GM21717 (cell line): ENCODE data around the gene TRIB2.
"Not testable (repeated sequence)": the region's sequence is repeated elsewhere in the genome, so short reads cannot be mapped to it uniquely, and the experiment has no call there.

Experiments
- ATAC-seq: cut with Tn5 transposase; IDR thresholded peaks from one replicate; pipeline ENCODE4 v1.9.1; 2021; ENCODE audit warnings: mild to moderate bottlenecking, moderate library complexity; ENCODE audit not compliant: unreplicated experiment

The TRIB2 gene

GRCh38 chr2:12716282-12717190 is at the start of gene TRIB2:
TRIB2 (plus strand) TSS chr2:12716936; CDS start chr2:12718308, 1,372 bp downstream.
- peak; percentile 80 for ATAC-seq

- ATAC-seq: no peak
Observed at GRCh38 chr2:12669036-12669435, 47.7 kb upstream of the TRIB2 start.

- no peak for ATAC-seq
Observed at GRCh38 chr2:12672711-12673315, 43.9 kb upstream of the TRIB2 start.

- no peak for ATAC-seq
Observed at GRCh38 chr2:12674644-12675328, 42.0 kb upstream of the TRIB2 start.

DNA sequence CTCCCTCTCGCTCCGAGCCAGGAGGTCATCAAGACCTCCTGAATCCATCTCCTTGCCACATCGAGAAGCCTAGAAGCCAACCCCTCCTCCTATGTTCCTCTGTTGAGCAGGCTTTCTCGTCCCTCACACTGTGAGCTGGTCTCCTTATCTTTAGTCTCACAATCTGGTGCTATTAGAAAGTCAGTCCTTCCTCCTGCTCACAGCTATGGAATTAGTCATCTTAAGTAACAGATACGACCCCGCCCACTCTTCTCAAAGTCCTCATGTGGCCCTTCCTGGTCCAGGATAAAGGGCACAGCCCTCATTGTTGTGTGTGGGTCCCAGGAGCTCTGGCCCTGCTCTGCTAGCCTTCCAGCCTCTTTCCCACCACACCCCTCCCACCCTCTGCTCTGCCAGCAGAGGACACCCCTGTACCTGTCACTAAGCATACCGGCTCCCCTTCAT is 41.4 kb upstream of the TRIB2 start:
- no peak for ATAC-seq

DNA sequence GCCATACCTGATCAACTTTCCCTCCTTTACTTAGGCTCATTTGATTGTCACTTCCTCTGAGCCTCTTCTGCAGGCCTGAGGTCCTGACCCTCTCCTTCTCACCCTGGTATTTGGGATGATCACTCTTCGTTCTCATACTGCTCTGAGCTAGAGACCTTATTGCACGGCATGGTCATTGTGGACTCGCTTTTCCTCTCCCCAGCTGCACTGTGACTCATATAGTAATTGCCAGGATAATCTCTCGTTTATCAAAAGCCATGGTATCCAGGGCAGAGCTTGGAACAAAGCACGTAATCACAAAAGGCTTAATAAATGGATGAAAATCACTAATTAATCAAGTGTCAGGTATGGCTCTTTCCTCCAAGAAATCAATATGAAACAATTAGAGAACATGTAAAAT is 40.9 kb upstream of the TRIB2 start:
- ATAC-seq: no peak

- no peak for ATAC-seq
Observed at GRCh38 chr2:12676771-12677170, 40.0 kb upstream of the TRIB2 start.

DNA sequence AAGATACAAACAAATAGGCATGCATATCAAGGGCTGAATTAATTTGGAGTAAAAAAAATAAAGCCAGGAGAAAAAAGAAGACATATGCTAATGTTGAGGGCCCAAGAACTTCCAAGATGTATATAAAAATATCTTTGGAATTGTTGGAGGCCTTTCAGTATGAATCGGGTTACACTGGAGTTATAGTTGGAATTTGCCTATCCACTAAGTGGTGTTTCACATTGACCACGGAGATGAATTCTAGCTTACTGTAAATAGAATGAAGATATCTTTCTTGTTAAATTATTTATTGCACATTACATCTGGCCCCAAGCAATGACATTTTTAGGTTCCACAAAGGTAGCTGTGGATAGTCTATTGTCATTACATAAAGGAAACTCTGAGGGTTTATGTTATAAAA is 38.5 kb upstream of the TRIB2 start:
- no peak for ATAC-seq

GRCh38 chr2:12679550-12680072 is 37.1 kb upstream of the TRIB2 start:
- ATAC-seq: no peak

DNA sequence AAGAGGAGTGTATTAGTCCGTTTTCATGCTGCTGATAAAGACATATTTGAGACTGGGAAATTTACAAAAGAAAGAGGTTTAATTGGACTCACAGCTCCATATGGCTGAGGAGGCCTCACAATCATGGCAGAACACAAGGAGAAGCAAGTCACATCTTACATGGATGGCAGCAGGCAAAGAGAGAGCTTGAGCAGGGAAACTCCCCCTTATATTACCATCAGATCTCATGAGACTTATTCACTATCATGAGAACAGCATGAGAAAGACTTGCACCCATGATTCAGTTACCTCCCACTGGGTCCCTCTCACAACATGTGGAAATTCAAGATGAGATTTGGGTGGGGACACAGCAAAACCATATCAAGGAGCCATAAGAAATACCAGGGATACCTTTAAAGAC is 36.6 kb upstream of the TRIB2 start:
- not testable (repeated sequence) for ATAC-seq

- no peak for ATAC-seq
Observed at GRCh38 chr2:12682017-12682416, 34.7 kb upstream of the TRIB2 start.

DNA sequence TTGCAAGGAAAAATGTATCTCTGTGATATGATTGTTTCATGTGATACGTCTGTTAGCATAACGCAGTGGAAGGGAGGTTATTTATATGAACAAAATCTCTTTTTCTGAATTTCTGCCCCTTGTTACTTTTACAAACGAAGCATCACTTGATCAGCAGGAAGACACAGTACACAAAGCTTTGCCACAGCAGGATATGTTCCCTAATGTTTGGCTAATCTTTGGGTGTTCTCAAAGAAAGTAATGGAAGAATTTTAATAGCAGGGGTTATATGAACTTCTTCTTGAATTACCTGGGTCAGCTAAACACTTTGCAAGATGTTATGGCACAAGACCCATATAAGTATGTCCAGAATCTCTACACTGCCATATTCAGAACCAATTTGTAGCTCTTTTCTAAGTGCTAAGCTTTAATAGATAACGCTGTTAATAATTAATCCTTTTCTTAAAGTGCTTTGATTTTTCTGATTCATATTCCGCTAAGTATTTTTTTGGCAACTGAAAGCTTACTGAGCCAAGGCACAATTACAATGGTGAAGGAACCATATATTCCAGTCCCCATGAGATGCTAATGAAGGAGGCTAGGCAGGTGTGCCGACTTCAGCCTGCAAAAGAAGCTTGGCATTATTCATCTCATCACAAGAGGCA is 33.2 kb upstream of the TRIB2 start:
- ATAC-seq: no peak

DNA sequence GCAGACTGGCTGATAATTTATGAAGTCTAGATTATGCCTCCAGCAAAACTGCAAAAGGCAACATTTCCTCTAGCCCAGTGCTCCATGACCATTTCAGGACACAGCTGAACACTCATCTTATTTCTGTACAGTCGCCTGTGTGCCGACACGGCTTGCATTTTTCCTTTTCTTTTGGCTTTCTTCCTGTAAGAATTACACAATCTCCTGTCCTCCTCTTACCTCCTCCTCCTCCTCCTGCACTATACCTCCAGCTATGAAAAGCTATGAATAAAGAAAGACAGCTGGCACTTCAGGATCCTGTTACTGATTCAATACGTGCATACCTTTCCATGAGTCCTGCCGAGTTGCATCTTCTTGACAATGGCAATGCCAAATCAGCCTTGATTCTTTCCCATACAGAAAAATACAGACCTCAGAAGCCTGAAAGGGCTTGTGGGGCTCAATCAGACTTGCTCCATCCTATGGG is 32.2 kb upstream of the TRIB2 start:
- no peak for ATAC-seq

GRCh38 chr2:12685145-12685544 is 31.6 kb upstream of the TRIB2 start:
- no peak for ATAC-seq

DNA sequence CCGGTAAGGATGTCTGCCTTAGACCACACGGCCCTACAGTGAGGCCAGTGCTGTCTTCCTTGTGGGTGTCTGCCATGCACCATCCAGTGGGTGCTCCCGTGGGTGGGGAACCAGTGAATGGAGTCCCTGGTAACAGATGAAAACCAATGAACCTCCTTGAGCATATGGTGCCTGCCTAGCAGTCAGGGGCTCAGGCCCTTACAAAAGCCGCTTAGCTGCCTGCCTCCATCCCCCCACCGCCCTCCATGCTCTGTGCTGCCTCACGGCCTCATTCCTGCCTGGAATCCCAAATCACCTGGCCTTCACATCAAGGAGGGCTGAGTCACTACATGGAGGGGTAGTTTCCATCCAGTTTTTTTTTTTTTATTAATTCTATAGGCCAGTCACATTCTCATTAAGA is 30.8 kb upstream of the TRIB2 start:
- no peak for ATAC-seq

DNA sequence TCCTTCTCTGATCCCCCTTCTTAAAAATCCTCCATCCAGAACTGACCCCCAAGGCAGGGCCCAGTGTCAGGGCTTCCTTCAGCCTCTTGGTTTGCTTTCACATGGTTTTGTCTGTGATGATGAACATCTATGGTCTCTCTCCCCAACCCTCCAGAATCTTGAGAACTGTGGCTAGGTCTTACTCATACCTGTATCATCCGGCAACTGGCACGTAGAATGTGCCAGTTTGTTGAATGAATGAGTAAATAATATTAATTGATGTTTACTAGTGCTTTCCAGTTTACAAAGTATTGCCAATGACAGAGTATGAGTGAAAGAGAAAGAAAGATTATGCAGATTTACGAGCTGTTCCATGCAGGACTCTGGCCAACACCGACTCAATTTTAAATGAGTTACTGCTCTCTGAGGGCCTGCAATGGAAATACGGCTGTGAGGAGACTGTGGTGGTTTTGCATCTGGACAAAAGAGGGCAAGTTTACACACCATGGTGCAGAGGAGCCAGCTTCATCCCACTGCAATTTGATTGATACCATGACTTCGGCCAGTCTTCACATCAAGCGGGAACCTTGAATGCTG is 29.9 kb upstream of the TRIB2 start:
- no peak for ATAC-seq

DNA sequence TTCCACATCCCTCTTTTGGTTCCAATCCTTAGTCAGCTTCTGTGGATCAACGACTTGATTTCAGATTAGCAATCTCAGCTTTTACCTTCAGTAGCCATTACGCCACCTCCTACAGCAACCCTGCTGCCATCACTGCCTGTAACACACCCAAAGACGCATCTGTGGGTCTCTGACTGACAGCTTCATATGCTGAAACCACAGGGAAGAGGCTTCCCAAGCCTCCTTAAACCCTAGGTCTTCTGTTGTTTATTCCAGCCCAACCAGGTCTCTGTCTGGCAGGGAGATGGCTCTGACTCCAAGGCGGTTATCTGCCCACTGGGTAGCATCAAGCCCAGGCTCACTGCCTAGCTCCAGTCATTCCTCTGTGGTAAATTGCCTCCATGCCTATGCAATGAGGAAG is 28.6 kb upstream of the TRIB2 start:
- no peak for ATAC-seq

- no peak for ATAC-seq
Observed at GRCh38 chr2:12688893-12689292, 27.8 kb upstream of the TRIB2 start.

GRCh38 chr2:12693509-12693908 is 23.2 kb upstream of the TRIB2 start:
- ATAC-seq: no peak

GRCh38 chr2:12694990-12695774 is 21.6 kb upstream of the TRIB2 start:
- ATAC-seq: peak; percentile 91
